HCT116 (cell line): ENCODE results near the gene AP2A1.

Source experiments
- EZH2 ChIP-seq: fragments of 200-600 bp; sonication (generic); IDR thresholded peaks from 2 replicates; pipeline ENCODE4 v1.6.1; 2017; ENCODE audit warnings: antibody characterized with exemption, mixed run types
- POLR2A ChIP-seq: IDR thresholded peaks from 2 replicates; pipeline ENCODE4 v1.7.0; 2011; ENCODE audit warnings: borderline replicate concordance; ENCODE audit not compliant: insufficient read depth, insufficient read length; ENCODE audit errors: extremely low read depth
- RAD21 ChIP-seq: IDR thresholded peaks from 2 replicates; pipeline ENCODE4 v1.6.1; 2012; ENCODE audit warnings: low read depth, mild to moderate bottlenecking
- SRF ChIP-seq: IDR thresholded peaks from 2 replicates; pipeline ENCODE4 v1.6.1; 2012; ENCODE audit warnings: low read depth
- TF ChIP-seq, protein P1 (sequence below): IDR thresholded peaks from 2 replicates; pipeline ENCODE4 v1.6.1; 2012

DNA sequence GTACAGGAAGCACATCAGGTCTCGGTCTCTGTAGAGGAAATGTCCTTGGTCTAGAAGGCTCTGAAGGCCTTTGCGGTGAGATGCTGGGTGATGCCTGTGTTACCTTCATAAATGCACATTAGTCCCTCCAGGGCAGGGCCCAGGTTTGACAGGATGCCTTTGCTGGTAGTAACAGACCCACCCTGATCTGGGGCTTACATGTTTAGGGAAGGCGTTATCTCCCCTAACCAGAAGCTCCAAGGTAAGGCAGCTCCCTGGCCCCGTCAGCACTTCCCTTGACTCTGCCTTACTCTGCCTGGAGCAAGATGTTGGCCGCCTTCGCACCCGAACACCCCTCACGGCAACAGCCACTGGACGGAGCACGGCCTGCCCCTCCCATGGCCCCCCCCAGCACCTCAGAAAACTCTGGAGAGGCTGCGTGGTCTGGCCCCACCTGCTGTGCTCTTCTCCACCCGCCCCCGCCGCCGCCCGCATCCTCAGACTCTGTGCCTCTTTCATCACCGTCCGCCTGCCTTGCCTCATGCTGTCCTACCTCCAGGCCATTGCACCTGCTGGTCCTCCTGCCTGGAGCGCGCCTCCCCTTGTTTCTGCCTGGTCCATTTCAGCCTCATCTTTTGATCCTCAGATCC is 9.1 kb downstream of the AP2A1 start:
- TF ChIP-seq RAD21, result no peak
- no peak for TF ChIP-seq POLR2A
- no peak for TF ChIP-seq SRF
- TF ChIP-seq, protein P1, sequence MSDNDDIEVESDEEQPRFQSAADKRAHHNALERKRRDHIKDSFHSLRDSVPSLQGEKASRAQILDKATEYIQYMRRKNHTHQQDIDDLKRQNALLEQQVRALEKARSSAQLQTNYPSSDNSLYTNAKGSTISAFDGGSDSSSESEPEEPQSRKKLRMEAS, result no peak
- TF ChIP-seq EZH2, result no peak
